ENCODE data around the gene UBE2Q2.
"Not testable (repeated sequence)": the region's sequence is repeated elsewhere in the genome, so short reads cannot be mapped to it uniquely, and the experiment has no call there.

UBE2Q2 gene

DNA sequence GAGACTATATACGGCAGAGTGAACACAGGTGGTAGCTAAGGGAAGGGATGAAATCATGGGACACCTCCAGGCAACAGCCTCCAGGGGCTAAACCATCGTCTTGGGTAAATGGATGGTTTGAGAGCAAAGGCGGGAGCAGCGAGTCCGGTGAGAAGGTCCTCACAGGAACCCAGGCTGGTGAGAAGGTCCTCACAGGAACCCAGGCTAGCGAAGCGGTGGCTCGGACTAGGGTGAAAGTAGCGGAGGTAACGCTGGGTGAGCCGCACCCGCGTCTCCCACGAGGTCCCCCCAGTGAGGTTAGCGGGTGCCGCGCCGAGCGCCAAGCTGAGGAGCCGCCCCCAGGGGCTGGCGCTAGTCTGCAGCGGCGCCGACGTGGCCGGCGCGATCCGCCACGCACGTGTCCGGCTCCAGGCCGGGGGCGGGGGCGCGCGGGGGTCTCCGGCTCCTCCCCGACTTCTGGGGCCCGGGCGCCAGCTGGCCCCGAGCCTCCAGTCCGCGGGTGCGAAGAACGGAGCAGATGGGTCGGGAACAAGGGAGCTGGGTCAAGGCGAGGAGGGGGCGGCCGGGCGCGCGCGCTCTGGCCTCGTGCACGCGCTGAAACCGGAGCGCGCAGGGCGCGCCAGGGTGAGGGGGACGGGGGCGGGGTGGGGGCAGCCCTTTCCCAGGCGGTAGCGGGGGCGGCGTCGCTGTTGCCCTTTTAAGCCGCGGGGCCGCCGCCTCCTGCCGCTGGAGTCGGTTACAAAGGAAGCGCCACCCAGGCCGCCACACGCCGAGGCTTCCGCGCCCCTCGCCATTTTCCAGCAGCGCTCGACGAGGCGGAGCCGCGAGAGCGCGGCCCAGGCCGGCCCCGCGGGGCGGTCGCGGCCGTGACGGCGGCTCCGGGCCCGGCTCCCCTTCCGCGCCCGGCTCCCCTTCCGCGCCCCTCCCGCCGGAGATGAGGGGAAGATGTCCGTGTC is at the start of gene UBE2Q2:
Gene UBE2Q2 (plus strand): TSS at position 726 of the 956 bp plus-strand sequence. CDS start 220 bp downstream, at position 946.
- DNase-seq (ENCODE audit: low spot score) = peak; percentile 85

- no peak for DNase-seq (ENCODE audit: low spot score)
These were observed 46.9 kb upstream of the UBE2Q2 start for GRCh38 chr15:75796321-75796720.

- not testable (repeated sequence) for DNase-seq (ENCODE audit: low spot score)
These were observed 46.1 kb upstream of the UBE2Q2 start for GRCh38 chr15:75797146-75797545.

GRCh38 chr15:75799190-75799589 is 44.1 kb upstream of the UBE2Q2 start:
- no peak for DNase-seq (ENCODE audit: low spot score)

DNA sequence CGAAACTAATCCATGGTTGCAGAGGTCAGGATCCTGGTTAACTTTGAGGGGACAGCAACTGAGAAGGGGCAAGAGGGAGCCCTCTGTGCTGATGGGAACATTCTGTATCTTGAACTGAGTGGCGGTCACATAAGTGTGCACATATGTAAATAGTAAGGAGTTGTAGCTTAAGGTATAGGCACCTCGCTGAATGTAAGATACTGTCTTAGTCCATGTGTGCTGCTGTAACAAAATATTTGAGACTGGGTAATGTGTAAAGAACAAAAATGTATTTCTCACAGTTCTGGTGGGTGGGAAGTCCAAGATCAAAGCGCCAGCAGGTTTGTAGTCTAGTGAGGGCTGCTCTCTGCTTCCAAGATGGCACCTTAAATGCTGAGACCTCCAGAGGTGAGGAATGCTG is 42.8 kb upstream of the UBE2Q2 start:
- not testable (repeated sequence) for DNase-seq (ENCODE audit: low spot score)

DNA sequence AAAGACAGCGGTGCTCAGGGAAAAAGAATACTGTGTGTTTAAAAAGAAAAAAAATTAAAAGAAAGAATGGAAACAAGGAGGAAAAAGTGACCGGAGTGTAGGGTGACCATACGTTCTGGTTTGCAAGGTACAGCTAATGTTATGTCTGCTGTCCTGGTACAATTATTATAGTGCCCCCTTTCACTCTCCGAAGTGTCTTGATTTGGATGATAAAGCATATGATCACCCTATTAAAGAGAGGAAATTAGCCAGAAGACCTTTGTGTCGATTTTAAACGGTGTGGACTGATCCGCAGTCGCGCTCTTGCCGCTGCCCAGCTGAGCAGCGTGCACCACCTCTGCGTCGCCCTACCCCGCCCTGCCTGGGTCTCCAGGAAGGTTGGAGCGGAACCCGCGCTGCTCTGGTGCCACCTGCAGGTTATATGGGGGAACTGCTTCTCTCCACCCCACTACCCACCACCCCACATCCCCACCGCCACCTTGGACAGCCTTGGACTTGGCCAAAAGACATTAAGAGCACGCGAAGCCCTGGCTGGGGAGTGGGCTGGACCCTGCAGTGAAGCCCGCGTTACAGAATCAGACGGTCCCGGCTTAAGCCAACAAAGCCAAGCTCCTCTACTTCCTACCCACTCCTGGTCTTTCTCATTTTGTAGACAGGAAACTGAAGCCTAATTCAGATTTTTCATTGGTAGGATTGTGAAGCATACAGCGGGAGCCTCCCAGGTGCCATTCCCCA is 41.2 kb upstream of the UBE2Q2 start:
- peak; percentile 97 for DNase-seq (ENCODE audit: low spot score)

GRCh38 chr15:75807486-75807885 is 35.8 kb upstream of the UBE2Q2 start:
- DNase-seq (ENCODE audit: low spot score) = not testable (repeated sequence)

- DNase-seq (ENCODE audit: low spot score) = not testable (repeated sequence)
These were observed 35.2 kb upstream of the UBE2Q2 start for GRCh38 chr15:75808009-75808408.

DNA sequence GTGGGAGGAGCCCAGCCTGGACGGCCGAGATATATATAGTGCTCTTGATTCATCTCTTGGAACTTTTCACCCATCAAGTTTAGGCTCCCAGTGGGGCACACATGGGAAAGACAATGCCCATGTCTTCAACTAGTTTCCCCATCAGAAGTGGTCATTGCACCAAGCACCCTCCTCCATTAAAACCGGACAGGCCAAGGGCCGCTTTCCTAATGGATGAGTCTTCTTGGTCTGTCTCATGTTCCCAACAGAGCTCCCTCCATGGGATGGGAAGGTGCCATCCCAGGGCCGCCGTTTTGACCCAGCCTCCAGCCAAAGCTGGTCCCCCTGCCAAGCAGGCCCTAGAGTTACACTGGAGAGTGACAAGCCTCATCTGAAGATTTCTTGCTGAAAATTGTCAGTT is 34.7 kb upstream of the UBE2Q2 start:
- no peak for DNase-seq (ENCODE audit: low spot score)

- peak; percentile 63 for DNase-seq (ENCODE audit: low spot score)
These were observed 33.1 kb upstream of the UBE2Q2 start for GRCh38 chr15:75809986-75810750.

DNA sequence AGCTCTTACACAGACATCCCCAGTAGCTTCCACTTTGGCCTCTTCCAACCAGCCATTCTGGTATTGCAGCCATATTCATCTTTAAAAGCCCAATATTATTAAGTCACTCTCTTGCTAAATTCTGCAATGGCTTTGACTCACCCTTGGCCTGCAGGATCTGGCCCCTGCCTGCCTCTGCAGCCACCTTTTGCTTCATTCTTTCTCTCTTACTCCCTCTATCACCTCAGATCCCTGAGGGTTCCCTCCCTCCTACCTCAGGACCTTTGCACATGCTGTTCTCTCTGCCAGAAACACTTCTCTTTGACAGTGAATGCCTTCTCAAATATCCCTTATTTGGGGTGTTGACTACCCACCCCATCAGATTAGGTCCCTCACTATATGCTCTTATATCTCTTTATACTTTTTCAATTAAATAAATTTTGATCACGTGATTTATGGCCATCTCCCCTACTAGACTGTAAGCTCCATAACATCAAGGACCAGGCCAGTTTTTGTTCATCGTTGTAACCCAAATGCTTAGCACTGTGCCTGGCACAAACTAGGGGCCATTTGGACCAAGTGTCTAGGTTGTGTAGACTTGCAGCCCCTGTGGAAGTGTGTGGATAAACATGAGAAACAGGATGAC is 32.3 kb upstream of the UBE2Q2 start:
- DNase-seq (ENCODE audit: low spot score) = no peak

DNA sequence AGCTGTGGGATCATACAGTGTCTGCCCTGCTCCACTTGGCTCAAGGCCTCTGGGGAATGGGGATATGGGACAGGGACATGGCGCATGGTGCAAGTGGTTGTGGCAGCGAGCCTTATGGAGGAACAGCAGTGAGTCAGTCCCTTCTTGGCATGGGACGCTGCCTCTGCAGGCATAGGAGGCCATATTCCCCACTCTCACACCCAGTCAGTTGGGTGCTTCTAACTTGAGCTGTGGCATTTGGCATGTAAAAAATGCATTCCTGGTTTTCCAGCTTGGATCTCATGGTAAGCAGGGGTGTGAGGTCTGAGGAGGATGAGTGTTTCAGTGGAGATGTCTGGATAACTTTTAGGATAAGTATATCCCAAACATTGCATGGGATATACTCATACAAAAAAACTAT is 31.6 kb upstream of the UBE2Q2 start:
- no peak for DNase-seq (ENCODE audit: low spot score)

DNA sequence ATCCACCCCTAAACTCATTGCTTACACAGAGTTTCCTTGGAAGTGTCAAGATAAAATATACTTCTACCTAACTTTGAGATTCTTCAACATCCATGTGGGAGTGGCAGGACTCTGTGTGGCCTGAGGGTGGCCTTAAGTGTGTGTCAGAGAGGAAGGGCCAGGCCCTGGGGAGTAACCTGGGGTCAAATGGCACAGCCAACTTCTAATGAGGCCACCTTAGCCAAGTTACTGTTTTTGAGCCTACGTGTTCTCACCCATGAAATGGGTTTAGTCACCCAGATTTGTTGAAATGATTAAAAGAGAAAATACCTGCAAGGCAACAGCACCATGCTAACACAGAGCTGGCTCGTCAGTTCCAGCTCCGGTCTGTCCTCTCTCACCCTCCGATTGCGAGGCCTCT is 28.5 kb upstream of the UBE2Q2 start:
- DNase-seq (ENCODE audit: low spot score) = no peak

DNA sequence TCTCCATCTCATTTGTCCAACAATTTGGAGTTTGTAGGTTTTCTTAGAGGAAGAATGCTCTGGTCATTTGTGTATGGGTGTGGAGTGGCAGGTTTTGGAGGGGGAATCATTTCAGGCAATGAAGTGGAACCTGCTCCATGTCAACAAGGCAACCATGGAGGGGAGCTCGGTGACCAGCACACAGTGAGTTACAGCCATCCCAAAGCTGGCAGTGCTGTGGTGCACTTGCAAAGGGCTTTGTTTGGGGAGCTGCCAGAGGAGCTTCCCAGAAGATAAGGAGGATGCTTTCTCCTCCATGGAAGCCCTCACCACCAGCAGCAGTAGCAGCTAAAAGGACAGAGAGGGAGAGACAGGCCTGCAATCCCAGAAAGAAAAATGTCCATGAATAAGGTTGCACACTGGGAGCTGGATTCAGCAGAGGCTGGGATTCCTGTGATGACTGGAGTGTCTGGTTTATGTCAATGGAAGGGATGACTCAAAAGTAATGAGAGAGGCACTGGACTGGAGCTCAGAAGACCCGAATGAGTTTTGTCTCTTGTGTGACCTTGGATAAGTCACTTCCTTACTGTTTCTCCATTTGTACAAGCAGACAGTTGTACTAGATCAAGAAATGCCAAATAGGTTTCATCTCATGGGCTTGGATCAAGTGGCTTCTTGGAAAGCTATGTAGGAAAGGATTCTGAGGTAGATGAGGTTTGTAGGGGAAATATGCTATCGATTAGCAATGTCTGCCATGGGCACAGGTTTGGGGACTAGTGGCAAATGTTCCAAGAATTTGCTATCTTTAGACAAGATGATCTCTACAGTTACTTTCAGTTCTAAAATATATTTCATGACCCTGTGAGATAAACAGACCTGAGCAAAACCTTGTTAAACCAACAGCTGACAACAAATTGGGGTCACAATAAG is 27.2 kb upstream of the UBE2Q2 start:
- DNase-seq (ENCODE audit: low spot score) = no peak

DNA sequence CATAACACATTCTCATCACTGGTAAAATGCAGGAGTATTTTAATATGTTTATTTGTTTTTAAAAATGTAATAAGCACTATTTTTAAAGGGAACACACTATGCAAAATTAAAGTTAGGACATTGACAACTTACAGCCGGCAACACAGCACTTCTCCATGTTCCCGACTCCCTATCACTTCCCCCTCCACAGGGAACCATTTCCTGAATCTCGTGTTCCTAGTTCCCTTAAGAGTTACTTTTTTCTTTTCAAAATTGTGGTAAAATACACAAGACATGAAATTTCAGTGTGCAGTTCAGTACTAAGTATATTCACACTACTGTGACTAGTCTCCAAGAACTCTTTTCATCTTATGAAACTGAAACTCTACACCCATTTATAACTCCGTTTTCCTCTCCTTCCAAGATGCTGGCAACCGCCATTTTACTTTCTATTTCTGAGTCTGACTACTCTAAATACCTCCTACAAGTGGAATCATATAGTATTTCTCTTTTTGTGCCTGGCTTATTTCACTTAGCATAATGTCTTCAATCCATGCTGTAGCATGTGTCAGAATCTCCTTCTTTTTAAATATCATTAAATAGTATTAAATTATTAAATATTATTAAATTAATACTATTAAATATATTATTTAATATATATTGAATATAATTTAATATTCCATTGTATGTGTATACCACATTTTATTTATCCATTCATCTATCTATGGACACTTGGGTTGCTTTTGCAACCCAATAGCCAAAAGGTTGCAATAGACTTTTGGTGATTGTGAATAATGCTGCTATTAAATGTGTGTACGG is 25.9 kb upstream of the UBE2Q2 start:
- DNase-seq (ENCODE audit: low spot score) = no peak

DNA sequence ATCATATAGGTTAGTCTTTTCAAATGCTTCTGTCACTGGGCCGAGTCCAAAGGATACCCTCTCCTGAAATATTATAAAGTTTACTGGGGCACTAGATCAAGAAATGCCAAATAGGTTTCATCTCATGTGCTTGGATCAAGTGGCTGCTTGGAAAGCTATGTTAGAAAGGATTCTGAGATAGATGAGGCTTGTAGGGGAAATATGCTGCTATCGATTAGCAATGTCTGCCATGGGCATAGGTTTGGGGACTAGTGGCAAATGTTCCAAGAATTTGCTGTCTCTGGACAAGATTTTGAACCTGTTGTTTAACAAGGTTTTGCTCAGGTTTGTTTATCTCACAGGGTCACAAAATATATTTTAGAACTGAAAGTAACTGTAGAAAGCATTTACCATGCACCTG is 23.0 kb upstream of the UBE2Q2 start:
- DNase-seq (ENCODE audit: low spot score) = no peak

DNA sequence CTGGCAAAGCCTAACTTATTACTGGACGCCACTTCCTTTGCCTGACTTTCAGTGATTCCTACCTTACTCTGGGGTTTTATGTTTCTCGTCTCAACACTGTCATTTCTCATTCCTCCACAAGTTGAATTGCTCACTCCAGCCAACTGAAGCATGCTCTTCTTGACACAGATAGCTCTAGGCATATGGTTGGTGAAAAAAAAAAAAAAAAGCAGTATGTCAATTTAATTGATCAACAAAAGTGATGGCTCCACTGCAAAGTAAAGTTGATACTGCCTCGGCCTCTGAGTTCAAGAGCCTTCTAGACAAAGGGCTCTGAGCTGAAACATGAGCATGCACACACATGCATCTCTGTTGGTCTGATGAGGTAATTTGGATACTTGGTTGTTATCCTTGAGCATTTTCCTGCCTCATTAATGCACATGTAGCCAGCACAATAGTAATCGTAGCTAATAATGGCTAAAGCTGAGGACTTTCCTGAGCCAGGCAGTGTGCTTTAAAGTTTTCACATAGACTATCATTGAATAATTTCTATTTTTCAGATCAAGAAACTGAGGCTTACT is 21.4 kb upstream of the UBE2Q2 start:
- no peak for DNase-seq (ENCODE audit: low spot score)

DNA sequence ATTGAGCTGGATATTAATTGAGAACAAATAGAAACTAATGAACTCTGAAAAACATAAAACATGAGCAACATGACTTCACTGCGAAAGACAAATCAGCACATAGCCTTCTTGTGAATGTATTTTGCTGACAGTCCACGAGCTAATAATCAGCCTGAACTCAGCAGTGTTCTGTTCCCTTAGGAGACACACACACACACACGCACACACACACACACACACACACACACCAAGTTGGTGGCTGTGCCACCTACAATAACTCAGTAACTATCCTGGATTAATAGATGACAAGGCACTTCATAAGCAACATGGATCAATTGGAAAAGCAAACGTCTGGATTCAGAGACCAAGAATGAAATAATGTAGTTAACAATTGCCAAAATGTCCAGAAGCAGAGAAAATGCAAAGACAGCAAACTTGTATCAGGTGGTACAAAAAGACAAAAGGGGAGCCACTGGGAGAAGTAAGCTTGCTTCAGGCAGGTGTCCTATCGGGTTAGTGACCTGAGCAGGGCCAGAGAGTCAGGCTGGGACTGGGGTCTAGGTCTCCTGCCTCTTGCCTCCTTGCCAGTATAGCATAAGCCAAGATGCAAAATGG is 20.5 kb upstream of the UBE2Q2 start:
- no peak for DNase-seq (ENCODE audit: low spot score)

Data from HuH-7 (cell line).